Ectodermal cell (in vitro differentiated cells): Measurements from ENCODE around the gene PCBP2.

Source experiments
- H3K27ac ChIP-seq: 2 replicates; pipeline ENCODE4 v1.7.0; 2013; ENCODE audit warnings: mild to moderate bottlenecking, low read depth, low read length; ENCODE audit not compliant: insufficient read depth, poor library complexity, severe bottlenecking
- H3K27me3 ChIP-seq: 2 replicates; pipeline ENCODE4 v1.7.0; 2013; ENCODE audit warnings: mild to moderate bottlenecking, low read length; ENCODE audit not compliant: insufficient read depth, control insufficient read depth, poor library complexity, severe bottlenecking
- H3K36me3 ChIP-seq: one replicate; pipeline ENCODE4 v1.7.0; 2013; ENCODE audit warnings: low read length; ENCODE audit not compliant: control insufficient read depth, insufficient read depth
- H3K4me1 ChIP-seq: one replicate; pipeline ENCODE4 v1.7.0; 2013; ENCODE audit warnings: low read length; ENCODE audit not compliant: control insufficient read depth, insufficient read depth
- H3K4me3 ChIP-seq: 2 replicates; pipeline ENCODE4 v1.7.0; 2013; ENCODE audit warnings: low read depth, low read length, control low read depth; ENCODE audit not compliant: insufficient read depth
- H3K9me3 ChIP-seq: 2 replicates; pipeline ENCODE4 v1.7.0; 2013; ENCODE audit warnings: mild to moderate bottlenecking, low read length, moderate library complexity; ENCODE audit not compliant: control insufficient read depth
- WGBS, 2 experiments: methylation state at CpG; one replicate each; pipeline ENCODE4 v1.1.7; 2013; ENCODE audit warnings: missing lambda C conversion rate in 2 of 2; 5-methylcytosine and 5-hydroxymethylcytosine counted together

Gene PCBP2

DNA sequence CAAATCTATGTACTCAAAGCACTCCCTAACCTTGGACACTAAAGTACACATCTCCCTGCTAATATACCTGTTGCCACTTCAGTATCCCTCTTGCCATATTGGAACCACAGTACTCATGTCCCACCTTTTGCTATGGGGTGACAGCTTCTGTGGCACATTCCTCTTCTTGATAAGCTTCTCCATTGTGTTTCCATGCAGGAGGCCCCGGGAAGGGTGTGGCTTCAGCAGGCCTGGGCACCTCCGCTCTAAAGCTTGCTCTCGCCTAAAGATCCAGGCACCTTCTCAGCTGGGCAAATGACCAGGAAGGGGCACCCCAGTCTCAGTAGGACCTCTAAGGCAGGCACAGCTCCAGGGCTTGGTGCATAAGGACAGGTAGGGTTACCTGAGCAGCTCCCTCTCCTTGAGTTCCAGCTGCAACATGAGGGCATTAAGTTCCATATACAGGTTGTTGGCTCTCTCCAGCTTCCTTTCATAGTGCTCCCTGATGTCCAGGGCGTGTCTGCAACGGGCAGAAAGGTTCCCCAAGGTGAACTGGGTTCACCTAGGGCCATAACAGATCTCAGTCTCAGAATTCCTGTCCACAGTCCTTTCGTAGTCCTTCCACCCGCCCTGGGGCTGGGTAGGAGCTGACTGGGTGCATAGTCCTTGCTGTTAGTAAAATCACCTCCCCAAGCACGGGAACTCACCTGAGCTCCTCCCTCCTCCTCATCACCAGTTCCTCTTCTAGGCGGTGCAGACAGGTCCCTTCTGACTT lies 31.5 kb downstream of the PCBP2 start:
- no peaks in the 10 kb centered on the region for H3K9me3 ChIP-seq
- no peaks in the 10 kb centered on the region for H3K27me3 ChIP-seq
- 90 to 94% methylated on average over 9 of the region's 9 CpGs for WGBS, 2 experiments
- H3K4me1 ChIP-seq = peaks cover 7% of the 10 kb centered on the region
- H3K4me3 ChIP-seq = no peak overlapping the region
- H3K27ac ChIP-seq = no peak overlapping the region
- H3K36me3 ChIP-seq = peaks cover 13% of the 10 kb centered on the region

GRCh38 chr12:53483979-53484377 lies 32.1 kb downstream of the PCBP2 start:
- 97 to 99% methylated on average over 4 of the region's 4 CpGs for WGBS, 2 experiments
- H3K4me3 ChIP-seq = no peak overlapping the region
- H3K27me3 ChIP-seq = no peaks in the 10 kb centered on the region
- H3K9me3 ChIP-seq = no peaks in the 10 kb centered on the region
- peaks cover 13% of the 10 kb centered on the region for H3K36me3 ChIP-seq
- H3K4me1 ChIP-seq = peaks cover 7% of the 10 kb centered on the region
- no peak overlapping the region for H3K27ac ChIP-seq

DNA sequence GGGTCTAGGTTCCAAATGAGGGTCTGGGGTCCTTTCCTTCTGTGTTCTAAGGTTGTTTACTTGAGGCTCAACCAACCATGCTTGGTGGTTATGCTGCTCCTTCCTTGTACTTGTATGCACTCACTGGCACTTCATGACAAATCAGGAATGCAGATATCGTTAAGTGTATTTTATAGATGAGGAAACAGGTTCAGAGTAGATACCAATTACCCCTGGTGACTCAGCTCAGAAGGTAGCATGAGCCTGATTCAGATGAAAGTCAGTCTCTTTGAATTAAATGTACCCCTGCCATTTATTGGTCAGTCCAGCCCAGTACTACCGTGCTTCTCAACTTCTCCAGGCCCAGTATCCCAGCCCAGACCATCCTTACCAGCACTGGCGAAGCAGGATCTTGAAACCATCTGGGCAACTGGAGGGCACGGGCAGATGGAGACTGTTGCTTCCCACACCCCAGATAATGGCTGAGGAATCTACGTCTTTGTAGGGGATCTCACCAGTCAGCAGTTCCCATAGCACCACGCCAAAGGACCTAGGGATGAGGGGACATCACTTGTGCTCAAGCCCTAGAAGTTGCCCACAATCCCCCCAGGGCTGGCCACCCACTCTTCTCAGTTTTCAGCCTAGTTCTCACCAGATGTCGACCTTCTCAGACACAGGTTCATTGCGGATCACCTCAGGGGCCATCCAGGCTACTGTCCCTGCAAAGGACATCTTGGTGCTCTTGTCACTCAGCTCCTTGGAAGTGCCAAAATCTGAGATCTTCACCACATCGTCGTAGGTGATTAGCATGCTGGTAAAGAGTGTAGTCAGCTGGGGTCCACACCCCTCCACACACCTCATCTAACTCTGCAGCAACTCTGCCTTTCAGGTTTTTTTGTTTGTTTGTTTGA lies 33.0 kb downstream of the PCBP2 start:
- H3K4me1 ChIP-seq = peaks cover 3% of the 10 kb centered on the region
- 97% methylated on average over 10 of the region's 10 CpGs for WGBS, 2 experiments
- H3K27me3 ChIP-seq = no peaks in the 10 kb centered on the region
- no peaks in the 10 kb centered on the region for H3K9me3 ChIP-seq
- H3K4me3 ChIP-seq = no peak overlapping the region
- H3K36me3 ChIP-seq = peaks cover 10% of the 10 kb centered on the region
- H3K27ac ChIP-seq = no peak overlapping the region

- no peak overlapping the region for H3K4me3 ChIP-seq
- 96 to 97% methylated on average over 10 of the region's 10 CpGs for WGBS, 2 experiments
- no peak overlapping the region for H3K27ac ChIP-seq
- H3K27me3 ChIP-seq = no peaks in the 10 kb centered on the region
- no peaks in the 10 kb centered on the region for H3K9me3 ChIP-seq
- H3K4me1 ChIP-seq = no peaks in the 10 kb centered on the region
- peaks cover 6% of the 10 kb centered on the region for H3K36me3 ChIP-seq
Measured at GRCh38 chr12:53485955-53486735, 34.2 kb downstream of the PCBP2 start.

GRCh38 chr12:53486736-53487487 lies 35.0 kb downstream of the PCBP2 start:
- Histone ChIP-seq H3K4me1 (no peaks in the 10 kb centered on the region), H3K9me3 (no peaks in the 10 kb centered on the region), H3K27ac (no peak overlapping the region), H3K27me3 (no peaks in the 10 kb centered on the region), H3K36me3 (peaks cover 6% of the 10 kb centered on the region), H3K4me3 (no peak overlapping the region)
- 92 to 93% methylated on average over 17 of the region's 17 CpGs for WGBS, 2 experiments

- H3K27ac ChIP-seq = no peak overlapping the region
- peaks cover 14% of the 10 kb centered on the region for H3K4me1 ChIP-seq
- H3K4me3 ChIP-seq = no peak overlapping the region
- H3K36me3 ChIP-seq = no peaks in the 10 kb centered on the region
- no peaks in the 10 kb centered on the region for H3K27me3 ChIP-seq
- WGBS, 2 experiments = 84 to 95% methylated on average over 5 of the region's 5 CpGs
- H3K9me3 ChIP-seq = no peaks in the 10 kb centered on the region
Measured at GRCh38 chr12:53489242-53489864, 37.5 kb downstream of the PCBP2 start.

DNA sequence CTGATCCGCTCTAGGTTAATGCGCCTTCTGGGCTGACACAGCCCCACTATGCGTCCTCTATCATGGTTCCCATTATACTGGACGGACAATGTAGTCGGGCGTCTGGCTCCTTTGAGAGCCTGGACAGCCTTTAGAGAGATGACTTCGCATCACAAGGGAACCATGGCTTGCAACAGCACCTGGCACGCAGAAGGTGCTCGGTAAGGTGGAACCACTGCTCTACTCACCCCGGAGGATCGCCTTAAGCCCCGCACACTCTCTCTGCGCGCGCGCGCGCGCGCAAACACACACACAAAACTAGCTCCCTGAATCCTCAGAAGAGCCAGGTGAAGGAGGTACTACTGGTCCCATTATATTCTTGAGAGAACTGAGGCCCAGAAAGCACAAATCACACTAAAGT lies 40.3 kb downstream of the PCBP2 start:
- Histone ChIP-seq H3K4me1 (peaks cover 27% of the 10 kb centered on the region), H3K27ac (peak overlapping the region; percentile 75)

GRCh38 chr12:53492830-53493609 lies 41.1 kb downstream of the PCBP2 start:
- Histone ChIP-seq H3K9me3 (no peaks in the 10 kb centered on the region), H3K4me1 (peaks cover 30% of the 10 kb centered on the region), H3K27ac (peak overlapping the region; percentile 80), H3K4me3 (peak overlapping the region; percentile 48), H3K36me3 (no peaks in the 10 kb centered on the region), H3K27me3 (no peaks in the 10 kb centered on the region)
- WGBS, 2 experiments = 2% methylated on average over 52 of the region's 52 CpGs

More for the DNA sequence above, 40.3 kb downstream of the PCBP2 start:
- Histone ChIP-seq H3K4me3 (peak overlapping the region; percentile 48), H3K9me3 (no peaks in the 10 kb centered on the region), H3K36me3 (no peaks in the 10 kb centered on the region), H3K27me3 (no peaks in the 10 kb centered on the region)
- WGBS, 2 experiments = 63 to 83% methylated on average over 20 of the region's 20 CpGs
